Stimulated activated CD4-positive, alpha-beta T cell treated with anti-CD3 and anti-CD28 coated beads, Interleukin-1b, Interleukin-23, amount 100 ng/mL, for 4 hours (primary cell): Measurements from ENCODE around the gene ABCC8.

Experiments used
- DNase-seq, 2 donors: peaks; one replicate each; pipeline ENCODE4 v3.0.0-alpha.2; 2020; ENCODE audit warnings: low read depth in 2 of 2

ABCC8 gene

DNA sequence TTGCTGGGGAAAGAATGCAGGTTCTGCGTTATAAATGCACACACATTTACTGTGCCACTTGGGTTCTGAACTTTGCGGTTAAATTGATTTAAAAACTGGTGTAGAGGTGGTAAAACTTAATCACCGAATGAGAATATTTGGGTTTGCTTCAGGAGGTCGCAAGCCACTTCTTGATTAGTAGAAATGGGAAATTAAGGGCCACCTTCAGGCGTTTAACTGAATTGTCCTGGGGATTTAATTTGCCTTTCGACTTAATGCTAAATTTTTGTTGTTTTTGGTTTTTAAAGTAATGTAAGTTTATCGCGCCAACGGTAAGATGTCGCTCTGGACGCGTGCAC is 125.5 kb downstream of the ABCC8 start:
- no peak for DNase-seq

DNA sequence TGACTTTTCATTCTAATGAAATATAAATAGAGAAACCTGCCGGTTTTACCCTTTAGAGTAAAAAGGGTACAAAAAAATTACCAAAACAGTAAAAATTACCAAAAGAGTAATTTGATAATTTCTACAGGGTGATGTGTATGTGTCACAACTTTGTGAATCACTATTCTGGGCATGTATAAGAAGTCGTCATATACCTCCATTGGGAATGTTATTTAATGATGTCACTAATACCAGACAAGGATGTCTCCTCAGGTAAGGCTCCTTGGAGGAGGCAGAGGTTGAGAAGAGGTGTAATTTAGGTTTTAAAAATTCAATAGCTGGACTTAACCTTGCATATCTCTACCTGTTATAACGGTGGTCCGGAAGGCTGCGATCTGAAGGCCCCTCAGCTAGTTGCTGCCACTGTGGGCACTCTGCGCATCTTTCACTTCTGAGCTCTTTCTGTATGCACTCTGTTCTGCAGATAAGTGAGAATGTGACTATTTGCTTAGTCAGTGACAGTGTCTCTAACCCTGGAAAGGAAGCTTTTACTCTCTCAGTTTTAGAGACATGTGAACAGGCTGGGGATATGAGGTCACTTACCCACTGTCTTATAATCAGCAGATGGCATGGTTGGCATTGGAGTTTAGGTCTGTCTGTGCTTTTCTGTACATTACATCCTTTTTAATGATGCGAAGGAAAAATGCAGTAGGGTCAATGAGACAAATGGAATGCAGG is 126.0 kb downstream of the ABCC8 start:
- no peak for DNase-seq

GRCh38 chr11:17347676-17348075 is 129.0 kb downstream of the ABCC8 start:
- no peak for DNase-seq

GRCh38 chr11:17343907-17344306 is 132.7 kb downstream of the ABCC8 start:
- no peak for DNase-seq

DNA sequence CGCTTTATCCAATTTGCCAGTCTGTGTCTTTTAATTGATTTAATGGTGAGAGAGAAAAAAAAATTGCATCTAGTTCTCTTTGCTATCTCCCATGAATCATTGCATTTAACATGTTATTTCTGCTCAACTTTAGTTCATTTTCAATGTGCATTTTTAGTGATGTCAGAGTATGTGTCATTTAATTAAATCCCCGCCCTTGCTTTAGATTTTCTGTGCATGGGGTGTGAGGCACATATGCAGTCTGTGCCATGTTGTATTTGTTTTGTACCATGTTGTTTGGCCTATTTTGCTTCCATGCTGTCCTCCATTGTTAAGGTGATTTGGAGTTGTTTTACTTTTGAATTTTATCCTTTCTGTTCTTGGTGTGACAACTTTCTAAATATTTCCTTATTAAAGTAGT is 133.4 kb downstream of the ABCC8 start:
- DNase-seq, result no peak
